H1 (cell line): ENCODE measurements around the gene SMIM20.

ENCODE experiments used
- BRCA1 ChIP-seq: IDR thresholded peaks from 2 replicates; pipeline ENCODE4 v1.6.1; 2012; ENCODE audit warnings: low read depth, low read length, improper control_type of control experiment
- SRF ChIP-seq: IDR thresholded peaks from 2 replicates; pipeline ENCODE4 v1.6.1; 2011; ENCODE audit warnings: mild to moderate bottlenecking, low read depth, low read length, moderate library complexity

DNA sequence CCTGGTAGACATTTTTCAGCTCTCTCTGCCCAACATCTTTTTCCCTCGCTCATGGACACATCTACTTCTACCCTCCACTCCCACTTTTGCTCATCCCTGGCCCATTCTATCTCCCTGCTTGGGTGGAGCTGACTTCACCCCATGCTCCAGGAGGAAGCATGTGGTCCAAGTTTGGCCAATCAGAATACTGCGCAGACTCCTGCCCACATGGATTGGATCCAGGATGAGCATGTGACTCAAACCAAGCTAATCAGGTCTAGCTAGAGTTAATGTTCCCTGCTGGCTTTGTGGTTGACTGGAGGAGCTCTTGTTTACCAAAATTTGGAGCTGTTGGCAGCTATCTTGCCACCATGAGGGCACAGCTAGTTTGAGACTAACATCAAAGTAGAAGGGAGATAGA, 22.7 kb downstream of the SMIM20 start:
- TF ChIP-seq SRF, result no peak
- no peak for TF ChIP-seq BRCA1
